ENCODE measurements around the gene STX4. TPM values are rescaled to one million over a fixed set of nuclear protein-coding genes. Genes with fewer than 3 reads are reported as not detected.

STX4 gene
- total RNA-seq, 4 donors from 2014 or later, result 50.7 to 69.3 (median 63.9) TPM

DNA sequence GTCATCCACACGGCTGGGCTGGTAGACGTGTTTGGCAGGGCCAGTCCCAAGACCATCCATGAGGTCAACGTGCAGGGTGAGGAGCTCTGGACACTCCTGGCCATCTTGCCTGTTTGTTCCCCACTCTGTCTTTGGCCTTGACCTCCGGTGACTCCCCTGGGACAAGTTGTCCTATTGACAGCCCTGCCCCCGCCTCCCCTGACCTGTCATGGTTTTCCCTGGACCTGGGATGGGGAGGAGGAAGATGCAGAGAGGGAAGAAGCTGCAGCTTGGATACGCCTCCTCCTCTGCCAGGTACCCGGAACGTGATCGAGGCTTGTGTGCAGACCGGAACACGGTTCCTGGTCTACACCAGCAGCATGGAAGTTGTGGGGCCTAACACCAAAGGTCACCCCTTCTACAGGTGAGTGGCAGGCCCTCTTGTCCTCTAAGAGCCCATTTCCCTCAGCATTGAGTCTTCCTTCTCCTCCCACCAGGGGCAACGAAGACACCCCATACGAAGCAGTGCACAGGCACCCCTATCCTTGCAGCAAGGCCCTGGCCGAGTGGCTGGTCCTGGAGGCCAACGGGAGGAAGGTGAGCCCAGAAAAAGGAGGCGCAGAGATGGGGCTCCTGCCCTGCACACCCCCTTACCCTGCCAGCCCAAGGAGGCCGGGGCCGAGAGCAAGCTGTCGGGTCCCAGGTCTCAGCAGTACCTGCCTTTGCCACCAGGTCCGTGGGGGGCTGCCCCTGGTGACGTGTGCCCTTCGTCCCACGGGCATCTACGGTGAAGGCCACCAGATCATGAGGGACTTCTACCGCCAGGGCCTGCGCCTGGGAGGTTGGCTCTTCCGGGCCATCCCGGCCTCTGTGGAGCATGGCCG, 47.0 kb upstream of the STX4 start:
- TF ChIP-seq POLR2A (IDR thresholded peaks at IDR 0.05), result no peak
- TF ChIP-seq, protein P1, sequence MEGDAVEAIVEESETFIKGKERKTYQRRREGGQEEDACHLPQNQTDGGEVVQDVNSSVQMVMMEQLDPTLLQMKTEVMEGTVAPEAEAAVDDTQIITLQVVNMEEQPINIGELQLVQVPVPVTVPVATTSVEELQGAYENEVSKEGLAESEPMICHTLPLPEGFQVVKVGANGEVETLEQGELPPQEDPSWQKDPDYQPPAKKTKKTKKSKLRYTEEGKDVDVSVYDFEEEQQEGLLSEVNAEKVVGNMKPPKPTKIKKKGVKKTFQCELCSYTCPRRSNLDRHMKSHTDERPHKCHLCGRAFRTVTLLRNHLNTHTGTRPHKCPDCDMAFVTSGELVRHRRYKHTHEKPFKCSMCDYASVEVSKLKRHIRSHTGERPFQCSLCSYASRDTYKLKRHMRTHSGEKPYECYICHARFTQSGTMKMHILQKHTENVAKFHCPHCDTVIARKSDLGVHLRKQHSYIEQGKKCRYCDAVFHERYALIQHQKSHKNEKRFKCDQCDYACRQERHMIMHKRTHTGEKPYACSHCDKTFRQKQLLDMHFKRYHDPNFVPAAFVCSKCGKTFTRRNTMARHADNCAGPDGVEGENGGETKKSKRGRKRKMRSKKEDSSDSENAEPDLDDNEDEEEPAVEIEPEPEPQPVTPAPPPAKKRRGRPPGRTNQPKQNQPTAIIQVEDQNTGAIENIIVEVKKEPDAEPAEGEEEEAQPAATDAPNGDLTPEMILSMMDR (IDR thresholded peaks at IDR 0.05), result peak in 1 of 5 experiments; percentile 15
- peak overlapping the region in 2 of 4 donors; percentile 14 to 84 for H3K27ac ChIP-seq
- H3K36me3 ChIP-seq, result peaks cover 0 to 65% (median 6%) of the 10 kb centered on the region in 3 donors
- WGBS, 2 donors, result 88 to 90% methylated on average over 25 to 29 of the region's 29 CpGs
- no peak overlapping the region for H3K4me3 ChIP-seq
- DNase-seq (ENCODE audit: low spot score in 2 of 2), result no peak
- H3K9me3 ChIP-seq, result no peaks in the 10 kb centered on the region
- H3K4me1 ChIP-seq, result peaks cover 0 to 29% (median 11%) of the 10 kb centered on the region in 4 donors
- H3K27me3 ChIP-seq, result no peaks in the 10 kb centered on the region

DNA sequence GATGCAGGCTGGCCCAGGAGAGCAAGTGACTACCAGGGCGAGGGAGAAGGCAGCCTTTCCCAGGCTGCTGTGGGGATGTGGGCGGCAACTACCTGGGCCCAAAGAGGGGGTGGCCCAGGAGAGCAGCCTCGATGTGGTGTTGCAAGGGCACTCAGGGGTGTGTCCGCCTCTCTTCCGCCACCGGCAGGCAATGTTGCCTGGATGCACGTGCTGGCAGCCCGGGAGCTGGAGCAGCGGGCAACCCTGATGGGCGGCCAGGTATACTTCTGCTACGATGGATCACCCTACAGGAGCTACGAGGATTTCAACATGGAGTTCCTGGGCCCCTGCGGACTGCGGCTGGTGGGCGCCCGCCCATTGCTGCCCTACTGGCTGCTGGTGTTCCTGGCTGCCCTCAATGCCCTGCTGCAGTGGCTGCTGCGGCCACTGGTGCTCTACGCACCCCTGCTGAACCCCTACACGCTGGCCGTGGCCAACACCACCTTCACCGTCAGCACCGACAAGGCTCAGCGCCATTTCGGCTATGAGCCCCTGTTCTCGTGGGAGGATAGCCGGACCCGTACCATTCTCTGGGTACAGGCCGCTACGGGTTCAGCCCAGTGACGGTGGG, 45.7 kb upstream of the STX4 start:
- TF ChIP-seq, protein P1 (IDR thresholded peaks at IDR 0.05), result no peak
- TF ChIP-seq POLR2A (IDR thresholded peaks at IDR 0.05), result no peak
- no peak for TF ChIP-seq EP300 (IDR thresholded peaks at IDR 0.05)
- DNase-seq (ENCODE audit: low spot score in 2 of 2), result no peak
- 92 to 100% methylated on average over 18 to 27 of the region's 30 CpGs for WGBS, 2 donors
- Histone ChIP-seq H3K36me3 (peaks cover 0 to 52% (median 0%) of the 10 kb centered on the region in 3 donors), H3K4me3 (no peak overlapping the region), H3K4me1 (peaks cover 0 to 29% (median 11%) of the 10 kb centered on the region in 4 donors), H3K27ac (no peak overlapping the region), H3K9me3 (no peaks in the 10 kb centered on the region), H3K27me3 (no peaks in the 10 kb centered on the region)

DNA sequence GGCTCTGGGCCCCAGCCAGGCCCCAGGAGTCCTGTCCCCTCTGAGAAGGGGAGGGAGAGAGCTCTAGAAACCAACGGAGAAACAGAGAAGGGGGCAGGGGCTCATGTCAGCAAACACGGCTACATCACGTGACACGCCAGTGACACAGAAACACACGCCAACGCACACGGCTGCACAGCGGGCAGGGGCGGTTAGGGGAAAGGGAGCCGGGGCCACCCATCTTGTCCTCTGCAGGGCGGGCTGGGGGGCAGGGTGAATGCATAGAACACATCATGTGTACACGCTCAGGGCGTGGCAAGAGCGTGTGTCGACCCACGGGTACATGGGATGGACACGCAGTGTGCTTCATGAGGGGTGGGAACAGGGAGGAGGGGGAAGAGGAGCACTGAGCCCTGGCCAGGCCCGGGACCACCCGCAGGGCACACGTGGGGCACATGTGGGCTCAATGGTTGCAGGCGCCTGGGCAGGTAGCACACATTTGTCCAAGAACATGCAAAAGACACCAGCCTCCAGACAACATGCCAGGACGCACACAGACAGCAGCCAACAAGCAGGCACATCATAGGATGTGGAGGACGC, 43.8 kb upstream of the STX4 start:
- WGBS, 2 donors, result 80 to 85% methylated on average over 23 of the region's 23 CpGs
- no peak overlapping the region for H3K4me3 ChIP-seq
- H3K4me1 ChIP-seq, result peaks cover 0 to 22% (median 11%) of the 10 kb centered on the region in 4 donors
- H3K9me3 ChIP-seq, result no peaks in the 10 kb centered on the region
- TF ChIP-seq, protein P1 (IDR thresholded peaks at IDR 0.05), result no peak
- no peak for TF ChIP-seq POLR2A (IDR thresholded peaks at IDR 0.05)
- TF ChIP-seq EP300 (IDR thresholded peaks at IDR 0.05), result no peak
- H3K36me3 ChIP-seq, result peaks cover 0 to 33% (median 0%) of the 10 kb centered on the region in 3 donors
- DNase-seq (ENCODE audit: low spot score in 2 of 2), result no peak
- H3K27ac ChIP-seq, result no peak overlapping the region
- no peaks in the 10 kb centered on the region for H3K27me3 ChIP-seq

DNA sequence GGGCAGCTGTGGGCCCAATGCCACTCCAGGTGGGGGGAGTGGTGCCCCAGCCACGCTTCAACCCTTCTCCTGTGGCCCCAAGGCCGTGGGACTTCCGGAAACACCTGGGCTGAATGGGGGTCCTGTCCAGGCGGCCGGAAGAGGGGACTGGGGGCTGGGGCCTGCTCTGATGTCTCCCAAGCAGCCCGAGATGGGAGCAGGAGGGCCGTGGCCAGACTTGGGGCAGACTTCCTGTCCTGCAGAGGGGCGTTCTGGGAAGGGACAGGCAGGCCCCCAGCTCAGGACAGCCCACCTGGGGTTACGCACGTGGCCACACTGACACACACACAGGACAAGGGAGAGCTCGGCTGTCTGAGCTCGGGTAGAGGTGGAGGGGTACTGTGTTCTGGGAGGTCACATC, 43.3 kb upstream of the STX4 start:
- H3K9me3 ChIP-seq, result no peaks in the 10 kb centered on the region
- H3K27ac ChIP-seq, result no peak overlapping the region
- no peaks in the 10 kb centered on the region for H3K27me3 ChIP-seq
- TF ChIP-seq EP300 (IDR thresholded peaks at IDR 0.05), result no peak
- TF ChIP-seq, protein P1 (IDR thresholded peaks at IDR 0.05), result no peak
- no peak for TF ChIP-seq POLR2A (IDR thresholded peaks at IDR 0.05)
- no peak for DNase-seq (ENCODE audit: low spot score in 2 of 2)
- H3K4me3 ChIP-seq, result no peak overlapping the region
- peaks cover 0 to 30% (median 0%) of the 10 kb centered on the region in 3 donors for H3K36me3 ChIP-seq
- H3K4me1 ChIP-seq, result peaks cover 0 to 17% (median 8%) of the 10 kb centered on the region in 4 donors
- WGBS, 2 donors, result 40 to 56% methylated on average over 1 to 8 of the region's 12 CpGs
